Aorta (tissue), 5 donors: ENCODE measurements around the gene NEK5. TPM values are rescaled to one million over a fixed set of nuclear protein-coding genes. Genes with fewer than 3 reads are reported as not detected.
"Not testable (repeated sequence)": the region's sequence is repeated elsewhere in the genome, so short reads cannot be mapped to it uniquely, and the experiment has no call there.

Experiments used
- ATAC-seq: fragments of 200-7000 bp; cut with Tn5 transposase; one replicate; pipeline ENCODE4 v1.9.1; 2022; ENCODE audit warnings: moderate library complexity; ENCODE audit not compliant: low FRiP score
- DNase-seq, 2 donors: peaks; one replicate each; pipeline ENCODE4 v3.0.0-alpha.2; 2020
- H3K27ac ChIP-seq, 2 donors: one replicate each; pipeline ENCODE4 v1.5.1; 2013; ENCODE audit warnings: low read length in 2 of 2, mild to moderate bottlenecking in 2 of 2, moderate library complexity in 2 of 2, control low read depth in 1 of 2, inconsistent platforms in 1 of 2, low read depth in 1 of 2
- H3K27me3 ChIP-seq, 2 donors: one replicate each; pipeline ENCODE4 v1.6.1; 2013; ENCODE audit warnings: control low read depth in 1 of 2, low read length in 1 of 2, mild to moderate bottlenecking in 1 of 2, moderate library complexity in 1 of 2; ENCODE audit not compliant: insufficient read depth in 2 of 2, control insufficient read depth in 1 of 2
- H3K36me3 ChIP-seq, 2 donors: one replicate each; pipeline ENCODE4 v1.6.1; 2013; ENCODE audit warnings: control low read depth in 1 of 2, low read length in 1 of 2, mild to moderate bottlenecking in 1 of 2; ENCODE audit not compliant: insufficient read depth in 2 of 2, control insufficient read depth in 1 of 2
- H3K4me1 ChIP-seq, 2 donors: one replicate each; pipeline ENCODE4 v1.6.1; 2013; ENCODE audit warnings: low read length in 2 of 2, control low read depth in 1 of 2, mild to moderate bottlenecking in 1 of 2, moderate library complexity in 1 of 2; ENCODE audit not compliant: insufficient read depth in 2 of 2, control insufficient read depth in 1 of 2
- H3K4me3 ChIP-seq, 2 donors: one replicate each; pipeline ENCODE4 v1.5.1; 2013; ENCODE audit warnings: low read length in 2 of 2, control low read depth in 1 of 2, mild to moderate bottlenecking in 1 of 2
- H3K9me3 ChIP-seq: one replicate; pipeline ENCODE4 v1.6.1; 2013; ENCODE audit warnings: mild to moderate bottlenecking, low read length; ENCODE audit not compliant: control insufficient read depth
- WGBS, 2 donors: extraction: QIAGEN DNeasy Blood & Tissue Kit; methylation state at CpG; one replicate each; pipeline ENCODE4 v1.1.7; 2013; 5-methylcytosine and 5-hydroxymethylcytosine counted together
- intact Hi-C, 2 donors: fragments of 100-400 bp; cut with DNase I; formaldehyde crosslinking; loops; one replicate each; pipeline versions ENCODE4 v1.14.2 to v1.15.0; 2022
- polyA plus RNA-seq, 2 donors: library from polyadenylated mRNA; stranded (reverse); fragments of 200-250 nt; gene quantifications; one replicate each; pipeline ENCODE4 v1.2.3, GENCODE V29; 2013
- total RNA-seq, 2 donors: library from RNA; stranded (reverse); fragmentation: NEBNext Ultra II Directional; extraction: Animal tissue kit (Norgen Biotek cat#: 25700); gene quantifications; one replicate each; pipeline ENCODE4 v1.2.1, GENCODE V29; 2021
- donor health status: healthy with polysubstance abuse.
- donor health status: Bipolar disorder and iron deficiency.
- donor health status: DM: no; HTN: no; CAD: no.
- donor health status: DM: no; HTN: no; CAD: no.
- donor health status: DM: yes; HTN: yes; CAD: no.

The NEK5 gene
- total and polyA plus RNA-seq, 4 donors, result 0.15 to 1.4 (median 0.58) TPM; not detected in 1

GRCh38 chr13:52079891-52080290 lies 49.0 kb downstream of the NEK5 start:
- H3K9me3 ChIP-seq, H3K27me3 ChIP-seq, H3K36me3 ChIP-seq, intact Hi-C loops, DNase-seq, H3K4me3 ChIP-seq, H3K27ac ChIP-seq, H3K4me1 ChIP-seq, ATAC-seq: not testable (repeated sequence)
- 95 to 100% methylated on average over 8 to 36 of the region's 36 CpGs for WGBS, 2 donors

- intact Hi-C loops, result no loop called here
- Histone ChIP-seq H3K4me1 (no peaks in the 10 kb centered on the region), H3K27me3 (peaks cover 0 to 1% of the 10 kb centered on the region in 2 donors), H3K36me3 (no peaks in the 10 kb centered on the region), H3K27ac (no peak overlapping the region), H3K9me3 (peaks cover 4% of the 10 kb centered on the region), H3K4me3 (no peak overlapping the region)
- ATAC-seq, result no peak
- 82 to 91% methylated on average over 1 of the region's 1 CpG for WGBS, 2 donors
- DNase-seq, result no peak
Observed at GRCh38 chr13:52070929-52071523, 57.8 kb downstream of the NEK5 start.

- H3K36me3 ChIP-seq, result no peaks in the 10 kb centered on the region
- DNase-seq (no peak), ATAC-seq (no peak)
- no peak overlapping the region for H3K4me3 ChIP-seq
- H3K27ac ChIP-seq, result no peak overlapping the region
- H3K9me3 ChIP-seq, result peaks cover 4% of the 10 kb centered on the region
- H3K4me1 ChIP-seq, result no peaks in the 10 kb centered on the region
- intact Hi-C loops, result loop anchor here in 1 of 2 donors (10.0 kb wide), 1 partner anchor 58 kb away; the partner anchor contains the start of gene NEK5
- H3K27me3 ChIP-seq, result peaks cover 0 to 1% of the 10 kb centered on the region in 2 donors
Observed at GRCh38 chr13:52067237-52067636, 61.6 kb downstream of the NEK5 start.

GRCh38 chr13:52061587-52061986 lies 67.3 kb downstream of the NEK5 start:
- Histone ChIP-seq H3K4me1 (no peaks in the 10 kb centered on the region), H3K27me3 (no peaks in the 10 kb centered on the region), H3K36me3 (no peaks in the 10 kb centered on the region), H3K27ac (no peak overlapping the region), H3K4me3 (no peak overlapping the region), H3K9me3 (no peaks in the 10 kb centered on the region)
- DNase-seq, result no peak
- intact Hi-C loops, result loop anchor here in 1 of 2 donors (10.0 kb wide), 1 partner anchor 63 kb away; the partner anchor contains the start of gene NEK5
- ATAC-seq, result no peak
- WGBS, 2 donors, result 1 to 9% methylated on average over 3 of the region's 3 CpGs

- not testable (repeated sequence) for H3K36me3 ChIP-seq, DNase-seq, H3K27ac ChIP-seq, H3K4me3 ChIP-seq, H3K9me3 ChIP-seq, H3K4me1 ChIP-seq, H3K27me3 ChIP-seq, ATAC-seq
- 92 to 95% methylated on average over 3 of the region's 3 CpGs for WGBS, 2 donors
- intact Hi-C loops, result loop anchor here in 1 of 2 donors (10.0 kb wide), 1 partner anchor 64 kb away; the partner anchor contains the start of gene NEK5
Observed at GRCh38 chr13:52061064-52061463, 67.8 kb downstream of the NEK5 start.

- ATAC-seq (no peak), DNase-seq (no peak)
- Histone ChIP-seq H3K4me3 (no peak overlapping the region), H3K27ac (no peak overlapping the region), H3K9me3 (peaks cover 1% of the 10 kb centered on the region), H3K27me3 (no peaks in the 10 kb centered on the region), H3K36me3 (no peaks in the 10 kb centered on the region), H3K4me1 (no peaks in the 10 kb centered on the region)
- 73 to 80% methylated on average over 4 of the region's 4 CpGs for WGBS, 2 donors
- intact Hi-C loops, result no loop called here
Observed at GRCh38 chr13:52053460-52053859, 75.4 kb downstream of the NEK5 start.

GRCh38 chr13:52051400-52051799 lies 77.5 kb downstream of the NEK5 start:
- H3K27me3 ChIP-seq, result no peaks in the 10 kb centered on the region
- WGBS, 2 donors, result 62 to 66% methylated on average over 7 of the region's 7 CpGs
- intact Hi-C loops, result no loop called here

GRCh38 chr13:52048516-52048915 lies 80.4 kb downstream of the NEK5 start:
- Histone ChIP-seq H3K27me3 (no peaks in the 10 kb centered on the region), H3K9me3 (no peaks in the 10 kb centered on the region), H3K36me3 (no peaks in the 10 kb centered on the region), H3K4me3 (no peak overlapping the region), H3K4me1 (no peaks in the 10 kb centered on the region), H3K27ac (no peak overlapping the region)
- 8 to 12% methylated on average over 2 of the region's 2 CpGs for WGBS, 2 donors
- intact Hi-C loops, result no loop called here
- DNase-seq (no peak), ATAC-seq (no peak)

More at GRCh38 chr13:52051400-52051799, 77.5 kb downstream of the NEK5 start:
- H3K36me3 ChIP-seq, result no peaks in the 10 kb centered on the region
- no peak for ATAC-seq
- H3K4me1 ChIP-seq, result no peaks in the 10 kb centered on the region
- H3K4me3 ChIP-seq, result no peak overlapping the region
- H3K27ac ChIP-seq, result no peak overlapping the region
- no peak for DNase-seq
- peaks cover 1% of the 10 kb centered on the region for H3K9me3 ChIP-seq

- DNase-seq, result no peak
- H3K27ac ChIP-seq, result no peak overlapping the region
- no peaks in the 10 kb centered on the region for H3K36me3 ChIP-seq
- WGBS, 2 donors, result 91 to 94% methylated on average over 3 of the region's 3 CpGs
- no peaks in the 10 kb centered on the region for H3K9me3 ChIP-seq
- H3K4me3 ChIP-seq, result no peak overlapping the region
- no peaks in the 10 kb centered on the region for H3K27me3 ChIP-seq
- ATAC-seq, result no peak
- intact Hi-C loops, result no loop called here
- H3K4me1 ChIP-seq, result no peaks in the 10 kb centered on the region
Observed at GRCh38 chr13:52047463-52047862, 81.4 kb downstream of the NEK5 start.
